Measurements from ENCODE around the gene PRKD2. TPM values are rescaled to one million over a fixed set of nuclear protein-coding genes. Genes with fewer than 3 reads are reported as not detected.
A peak's percentile ranks its signal among the peaks of the same experiment; 100 is the strongest.

The PRKD2 gene
- total and polyA plus RNA-seq, 10 of the 15 experiments (the other 5 are each of a cell fraction or from before 2014, with no cell fraction given), result 2.3 to 98.8 (median 32.9) TPM

DNA sequence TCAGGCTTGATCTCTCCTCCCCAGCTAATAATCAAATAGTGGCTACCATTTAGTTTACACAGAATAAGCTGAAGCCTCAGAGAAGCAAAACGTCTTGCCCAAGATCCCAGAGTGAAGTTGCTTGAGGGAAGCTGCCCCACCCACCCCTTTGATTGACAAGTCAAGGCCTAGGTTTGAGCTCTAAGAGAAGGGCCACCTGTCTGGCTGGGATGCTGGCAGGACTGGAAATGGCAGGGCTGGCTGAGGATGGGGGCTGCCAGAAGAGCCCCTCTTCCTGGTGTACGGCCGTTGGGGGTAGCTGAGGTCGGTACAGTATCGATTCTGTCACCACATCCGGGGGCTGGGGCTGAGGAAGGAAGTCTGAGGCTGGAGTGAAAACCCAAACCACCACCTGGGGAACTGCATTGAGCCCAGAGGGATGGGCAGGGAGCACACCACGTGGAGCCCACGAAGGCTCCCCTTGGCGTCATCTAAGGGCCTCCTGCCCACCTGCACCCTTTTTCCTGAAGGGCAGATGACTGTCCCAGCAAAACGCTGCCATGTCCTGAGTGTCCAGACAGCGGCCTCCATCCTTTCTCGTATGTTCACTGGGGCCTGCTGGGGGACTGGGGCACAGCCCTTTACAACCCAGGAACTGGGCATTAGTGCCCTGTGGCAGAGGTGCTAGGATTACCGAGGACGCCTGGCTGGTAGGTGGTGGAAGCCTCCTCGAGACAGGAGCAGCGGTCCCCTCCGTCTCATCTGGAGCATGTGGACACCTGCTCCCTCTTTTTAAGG lies 1.4 kb upstream of the PRKD2 start (continued):
- TF ChIP-seq, protein P1, sequence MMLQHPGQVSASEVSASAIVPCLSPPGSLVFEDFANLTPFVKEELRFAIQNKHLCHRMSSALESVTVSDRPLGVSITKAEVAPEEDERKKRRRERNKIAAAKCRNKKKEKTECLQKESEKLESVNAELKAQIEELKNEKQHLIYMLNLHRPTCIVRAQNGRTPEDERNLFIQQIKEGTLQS (IDR thresholded peaks at IDR 0.05; ENCODE audit: borderline replicate concordance, extremely low read depth, low read depth, low read length), result no peak
- no peak for TF ChIP-seq WRNIP1 (IDR thresholded peaks at IDR 0.05; ENCODE audit: borderline replicate concordance, low read depth, low read length)
- TF ChIP-seq SPI1 (IDR thresholded peaks at IDR 0.05; ENCODE audit: borderline replicate concordance, insufficient read depth, low read depth, low read length), result peak; percentile 65
- no peak for TF ChIP-seq MEF2B (IDR thresholded peaks at IDR 0.05; ENCODE audit: partially characterized antibody, poor library complexity, severe bottlenecking)
- TF ChIP-seq SREBF1 (IDR thresholded peaks at IDR 0.05; ENCODE audit: low read length), result no peak
- TF ChIP-seq, protein P2, sequence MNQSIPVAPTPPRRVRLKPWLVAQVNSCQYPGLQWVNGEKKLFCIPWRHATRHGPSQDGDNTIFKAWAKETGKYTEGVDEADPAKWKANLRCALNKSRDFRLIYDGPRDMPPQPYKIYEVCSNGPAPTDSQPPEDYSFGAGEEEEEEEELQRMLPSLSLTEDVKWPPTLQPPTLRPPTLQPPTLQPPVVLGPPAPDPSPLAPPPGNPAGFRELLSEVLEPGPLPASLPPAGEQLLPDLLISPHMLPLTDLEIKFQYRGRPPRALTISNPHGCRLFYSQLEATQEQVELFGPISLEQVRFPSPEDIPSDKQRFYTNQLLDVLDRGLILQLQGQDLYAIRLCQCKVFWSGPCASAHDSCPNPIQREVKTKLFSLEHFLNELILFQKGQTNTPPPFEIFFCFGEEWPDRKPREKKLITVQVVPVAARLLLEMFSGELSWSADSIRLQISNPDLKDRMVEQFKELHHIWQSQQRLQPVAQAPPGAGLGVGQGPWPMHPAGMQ (IDR thresholded peaks at IDR 0.05; ENCODE audit: borderline replicate concordance), result no peak
- TF ChIP-seq STAT3 (IDR thresholded peaks at IDR 0.05; ENCODE audit: low read depth, low read length), result no peak
- no peak for TF ChIP-seq FOS (IDR thresholded peaks at IDR 0.05; ENCODE audit: borderline replicate concordance, extremely low read depth, insufficient read length)
- peak; percentile 35; the same call in 1 of the 2 replicates for TF ChIP-seq DPF2 (IDR thresholded peaks at IDR 0.05)
- TF ChIP-seq, protein P3, sequence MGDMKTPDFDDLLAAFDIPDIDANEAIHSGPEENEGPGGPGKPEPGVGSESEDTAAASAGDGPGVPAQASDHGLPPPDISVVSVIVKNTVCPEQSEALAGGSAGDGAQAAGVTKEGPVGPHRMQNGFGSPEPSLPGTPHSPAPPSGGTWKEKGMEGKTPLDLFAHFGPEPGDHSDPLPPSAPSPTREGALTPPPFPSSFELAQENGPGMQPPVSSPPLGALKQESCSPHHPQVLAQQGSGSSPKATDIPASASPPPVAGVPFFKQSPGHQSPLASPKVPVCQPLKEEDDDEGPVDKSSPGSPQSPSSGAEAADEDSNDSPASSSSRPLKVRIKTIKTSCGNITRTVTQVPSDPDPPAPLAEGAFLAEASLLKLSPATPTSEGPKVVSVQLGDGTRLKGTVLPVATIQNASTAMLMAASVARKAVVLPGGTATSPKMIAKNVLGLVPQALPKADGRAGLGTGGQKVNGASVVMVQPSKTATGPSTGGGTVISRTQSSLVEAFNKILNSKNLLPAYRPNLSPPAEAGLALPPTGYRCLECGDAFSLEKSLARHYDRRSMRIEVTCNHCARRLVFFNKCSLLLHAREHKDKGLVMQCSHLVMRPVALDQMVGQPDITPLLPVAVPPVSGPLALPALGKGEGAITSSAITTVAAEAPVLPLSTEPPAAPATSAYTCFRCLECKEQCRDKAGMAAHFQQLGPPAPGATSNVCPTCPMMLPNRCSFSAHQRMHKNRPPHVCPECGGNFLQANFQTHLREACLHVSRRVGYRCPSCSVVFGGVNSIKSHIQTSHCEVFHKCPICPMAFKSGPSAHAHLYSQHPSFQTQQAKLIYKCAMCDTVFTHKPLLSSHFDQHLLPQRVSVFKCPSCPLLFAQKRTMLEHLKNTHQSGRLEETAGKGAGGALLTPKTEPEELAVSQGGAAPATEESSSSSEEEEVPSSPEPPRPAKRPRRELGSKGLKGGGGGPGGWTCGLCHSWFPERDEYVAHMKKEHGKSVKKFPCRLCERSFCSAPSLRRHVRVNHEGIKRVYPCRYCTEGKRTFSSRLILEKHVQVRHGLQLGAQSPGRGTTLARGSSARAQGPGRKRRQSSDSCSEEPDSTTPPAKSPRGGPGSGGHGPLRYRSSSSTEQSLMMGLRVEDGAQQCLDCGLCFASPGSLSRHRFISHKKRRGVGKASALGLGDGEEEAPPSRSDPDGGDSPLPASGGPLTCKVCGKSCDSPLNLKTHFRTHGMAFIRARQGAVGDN (IDR thresholded peaks at IDR 0.05), result peak; percentile 83
- TF ChIP-seq, protein P4, sequence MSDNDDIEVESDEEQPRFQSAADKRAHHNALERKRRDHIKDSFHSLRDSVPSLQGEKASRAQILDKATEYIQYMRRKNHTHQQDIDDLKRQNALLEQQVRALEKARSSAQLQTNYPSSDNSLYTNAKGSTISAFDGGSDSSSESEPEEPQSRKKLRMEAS (IDR thresholded peaks at IDR 0.05; ENCODE audit: low read depth, low read length), result peak; percentile 93
- TF ChIP-seq, protein P5, sequence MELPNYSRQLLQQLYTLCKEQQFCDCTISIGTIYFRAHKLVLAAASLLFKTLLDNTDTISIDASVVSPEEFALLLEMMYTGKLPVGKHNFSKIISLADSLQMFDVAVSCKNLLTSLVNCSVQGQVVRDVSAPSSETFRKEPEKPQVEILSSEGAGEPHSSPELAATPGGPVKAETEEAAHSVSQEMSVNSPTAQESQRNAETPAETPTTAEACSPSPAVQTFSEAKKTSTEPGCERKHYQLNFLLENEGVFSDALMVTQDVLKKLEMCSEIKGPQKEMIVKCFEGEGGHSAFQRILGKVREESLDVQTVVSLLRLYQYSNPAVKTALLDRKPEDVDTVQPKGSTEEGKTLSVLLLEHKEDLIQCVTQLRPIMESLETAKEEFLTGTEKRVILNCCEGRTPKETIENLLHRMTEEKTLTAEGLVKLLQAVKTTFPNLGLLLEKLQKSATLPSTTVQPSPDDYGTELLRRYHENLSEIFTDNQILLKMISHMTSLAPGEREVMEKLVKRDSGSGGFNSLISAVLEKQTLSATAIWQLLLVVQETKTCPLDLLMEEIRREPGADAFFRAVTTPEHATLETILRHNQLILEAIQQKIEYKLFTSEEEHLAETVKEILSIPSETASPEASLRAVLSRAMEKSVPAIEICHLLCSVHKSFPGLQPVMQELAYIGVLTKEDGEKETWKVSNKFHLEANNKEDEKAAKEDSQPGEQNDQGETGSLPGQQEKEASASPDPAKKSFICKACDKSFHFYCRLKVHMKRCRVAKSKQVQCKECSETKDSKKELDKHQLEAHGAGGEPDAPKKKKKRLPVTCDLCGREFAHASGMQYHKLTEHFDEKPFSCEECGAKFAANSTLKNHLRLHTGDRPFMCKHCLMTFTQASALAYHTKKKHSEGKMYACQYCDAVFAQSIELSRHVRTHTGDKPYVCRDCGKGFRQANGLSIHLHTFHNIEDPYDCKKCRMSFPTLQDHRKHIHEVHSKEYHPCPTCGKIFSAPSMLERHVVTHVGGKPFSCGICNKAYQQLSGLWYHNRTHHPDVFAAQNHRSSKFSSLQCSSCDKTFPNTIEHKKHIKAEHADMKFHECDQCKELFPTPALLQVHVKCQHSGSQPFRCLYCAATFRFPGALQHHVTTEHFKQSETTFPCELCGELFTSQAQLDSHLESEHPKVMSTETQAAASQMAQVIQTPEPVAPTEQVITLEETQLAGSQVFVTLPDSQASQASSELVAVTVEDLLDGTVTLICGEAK (IDR thresholded peaks at IDR 0.05; ENCODE audit: borderline replicate concordance), result peak; percentile 71; the same call in 1 of the 2 replicates
- TF ChIP-seq HCFC1 (IDR thresholded peaks at IDR 0.05; ENCODE audit: low read length), result no peak
- TF ChIP-seq, protein P6, sequence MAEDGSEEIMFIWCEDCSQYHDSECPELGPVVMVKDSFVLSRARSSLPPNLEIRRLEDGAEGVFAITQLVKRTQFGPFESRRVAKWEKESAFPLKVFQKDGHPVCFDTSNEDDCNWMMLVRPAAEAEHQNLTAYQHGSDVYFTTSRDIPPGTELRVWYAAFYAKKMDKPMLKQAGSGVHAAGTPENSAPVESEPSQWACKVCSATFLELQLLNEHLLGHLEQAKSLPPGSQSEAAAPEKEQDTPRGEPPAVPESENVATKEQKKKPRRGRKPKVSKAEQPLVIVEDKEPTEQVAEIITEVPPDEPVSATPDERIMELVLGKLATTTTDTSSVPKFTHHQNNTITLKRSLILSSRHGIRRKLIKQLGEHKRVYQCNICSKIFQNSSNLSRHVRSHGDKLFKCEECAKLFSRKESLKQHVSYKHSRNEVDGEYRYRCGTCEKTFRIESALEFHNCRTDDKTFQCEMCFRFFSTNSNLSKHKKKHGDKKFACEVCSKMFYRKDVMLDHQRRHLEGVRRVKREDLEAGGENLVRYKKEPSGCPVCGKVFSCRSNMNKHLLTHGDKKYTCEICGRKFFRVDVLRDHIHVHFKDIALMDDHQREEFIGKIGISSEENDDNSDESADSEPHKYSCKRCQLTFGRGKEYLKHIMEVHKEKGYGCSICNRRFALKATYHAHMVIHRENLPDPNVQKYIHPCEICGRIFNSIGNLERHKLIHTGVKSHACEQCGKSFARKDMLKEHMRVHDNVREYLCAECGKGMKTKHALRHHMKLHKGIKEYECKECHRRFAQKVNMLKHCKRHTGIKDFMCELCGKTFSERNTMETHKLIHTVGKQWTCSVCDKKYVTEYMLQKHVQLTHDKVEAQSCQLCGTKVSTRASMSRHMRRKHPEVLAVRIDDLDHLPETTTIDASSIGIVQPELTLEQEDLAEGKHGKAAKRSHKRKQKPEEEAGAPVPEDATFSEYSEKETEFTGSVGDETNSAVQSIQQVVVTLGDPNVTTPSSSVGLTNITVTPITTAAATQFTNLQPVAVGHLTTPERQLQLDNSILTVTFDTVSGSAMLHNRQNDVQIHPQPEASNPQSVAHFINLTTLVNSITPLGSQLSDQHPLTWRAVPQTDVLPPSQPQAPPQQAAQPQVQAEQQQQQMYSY (CRISPR knock-in tag; IDR thresholded peaks at IDR 0.05), result no peak

All from GM12878 (cell line).